Kidney epithelial cell (primary cell): Measurements from ENCODE around the gene MAGEC2. TPM values are rescaled to one million over a fixed set of nuclear protein-coding genes. Genes with fewer than 3 reads are reported as not detected.

Source experiments
- DNase-seq: peaks from one replicate; pipeline ENCODE4 v3.0.0-alpha.2; 2010; ENCODE audit warnings: low read depth
- H3K27me3 ChIP-seq: 2 replicates; pipeline ENCODE4 v1.6.0; 2011; ENCODE audit warnings: low read length; ENCODE audit not compliant: control insufficient read depth, insufficient read depth
- H3K36me3 ChIP-seq: 2 replicates; pipeline ENCODE4 v1.5.1; 2011; ENCODE audit warnings: low read length; ENCODE audit not compliant: control insufficient read depth, insufficient read depth
- H3K4me3 ChIP-seq: 2 replicates; pipeline ENCODE4 v1.5.1; 2011; ENCODE audit warnings: low read depth, mild to moderate bottlenecking, control low read depth, low read length
- CTCF ChIP-seq: IDR thresholded peaks from 2 replicates; pipeline ENCODE4 v1.5.1; 2011; ENCODE audit warnings: mild to moderate bottlenecking, moderate library complexity, low read length, control low read depth, inconsistent platforms; ENCODE audit not compliant: insufficient read depth, poor library complexity, severe bottlenecking
- total RNA-seq: library from RNA; depleted of rRNA; stranded (reverse); fragments of >200 nt; gene quantifications from 2 replicates; pipeline ENCODE4 v1.2.3, GENCODE V29; 2015

The MAGEC2 gene
- total RNA-seq, 1 donor from 2014 or later, result not detected

- Histone ChIP-seq H3K4me3 (no peak overlapping the region), H3K36me3 (no peaks in the 10 kb centered on the region), H3K27me3 (no peaks in the 10 kb centered on the region)
- no peak for DNase-seq
- TF ChIP-seq CTCF, result no peak
Measured at GRCh38 chrX:142244568-142244967, 39.5 kb upstream of the MAGEC2 start.

GRCh38 chrX:142238536-142238935, 33.4 kb upstream of the MAGEC2 start:
- Histone ChIP-seq H3K36me3 (no peaks in the 10 kb centered on the region), H3K27me3 (no peaks in the 10 kb centered on the region), H3K4me3 (no peak overlapping the region)
- TF ChIP-seq CTCF, result no peak
- DNase-seq, result no peak

- no peak for TF ChIP-seq CTCF
- H3K27me3 ChIP-seq, result no peaks in the 10 kb centered on the region
- H3K4me3 ChIP-seq, result no peak overlapping the region
- no peak for DNase-seq
- H3K36me3 ChIP-seq, result no peaks in the 10 kb centered on the region
Measured at GRCh38 chrX:142233400-142233799, 28.3 kb upstream of the MAGEC2 start.

GRCh38 chrX:142214081-142214480, 9.0 kb upstream of the MAGEC2 start:
- Histone ChIP-seq H3K27me3 (no peaks in the 10 kb centered on the region), H3K36me3 (no peaks in the 10 kb centered on the region), H3K4me3 (no peak overlapping the region)
- no peak for DNase-seq
- no peak for TF ChIP-seq CTCF

GRCh38 chrX:142201113-142201512, 4.0 kb downstream of the MAGEC2 start:
- Histone ChIP-seq H3K36me3 (no peaks in the 10 kb centered on the region), H3K4me3 (no peak overlapping the region), H3K27me3 (no peaks in the 10 kb centered on the region)
- TF ChIP-seq CTCF, result no peak
- no peak for DNase-seq

- DNase-seq, result no peak
- Histone ChIP-seq H3K36me3 (no peaks in the 10 kb centered on the region), H3K4me3 (no peak overlapping the region), H3K27me3 (no peaks in the 10 kb centered on the region)
- TF ChIP-seq CTCF, result no peak
Measured at GRCh38 chrX:142186103-142186502, 19.0 kb downstream of the MAGEC2 start.
